PFSK-1 (cell line): ENCODE data around the gene GLRX2.

Source experiments
- FOXP2 ChIP-seq: optimal IDR thresholded peaks from 2 replicates; pipeline ENCODE3; 2011; ENCODE audit warnings: borderline replicate concordance, control low read depth, inconsistent platforms; ENCODE audit not compliant: insufficient read depth; ENCODE audit errors: extremely low read length, extremely low read depth
- POLR2AphosphoS5 ChIP-seq: IDR thresholded peaks from 2 replicates; pipeline ENCODE4 v1.6.1; 2012; ENCODE audit warnings: low read depth, mild to moderate bottlenecking, control low read depth, low read length, moderate library complexity
- REST ChIP-seq, 2 experiments: IDR thresholded peaks; 2 replicates each; pipeline versions ENCODE4 v1.6.1 to v1.8.0; 2011 to 2012; ENCODE audit warnings: low read depth in 2 of 2, low read length in 2 of 2, control low read depth in 1 of 2, inconsistent platforms in 1 of 2, mild to moderate bottlenecking in 1 of 2, moderate library complexity in 1 of 2; ENCODE audit not compliant: insufficient read depth in 1 of 2
- SIN3A ChIP-seq: IDR thresholded peaks from 2 replicates; pipeline ENCODE4 v1.6.1; 2012; ENCODE audit warnings: mild to moderate bottlenecking, low read length, moderate library complexity, borderline replicate concordance; ENCODE audit not compliant: insufficient read depth
- TAF1 ChIP-seq: IDR thresholded peaks from 2 replicates; pipeline ENCODE4 v1.6.1; 2012; ENCODE audit warnings: low read length, control low read depth, borderline replicate concordance; ENCODE audit not compliant: insufficient read depth

GLRX2 gene

DNA sequence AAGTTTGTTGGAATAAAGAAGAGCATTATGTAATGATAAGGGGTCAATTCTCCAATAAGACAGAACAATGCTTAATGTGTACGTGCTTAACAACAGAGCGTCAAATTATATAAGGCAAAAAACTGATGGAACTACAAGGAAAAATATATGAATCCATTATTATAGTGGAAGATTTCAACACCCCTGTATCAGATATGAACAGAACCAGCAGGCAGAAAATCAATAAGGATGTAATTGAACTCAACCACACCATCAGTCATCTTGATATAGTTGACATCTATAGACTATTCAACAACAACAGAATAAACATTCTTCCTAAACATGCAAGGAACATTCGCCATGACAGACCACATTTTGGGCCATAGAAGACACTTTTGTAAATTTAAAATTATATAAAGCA, 13.0 kb upstream of the GLRX2 start:
- TF ChIP-seq SIN3A (no peak), TAF1 (no peak), REST (IDR thresholded peaks at IDR 0.05; ENCODE audit: insufficient read depth in 1 of 2, low read depth in 2 of 2, low read length in 2 of 2) (no peak), FOXP2 (no peak), POLR2AphosphoS5 (no peak)

- TF ChIP-seq SIN3A = no peak
- TF ChIP-seq POLR2AphosphoS5 = no peak
- TF ChIP-seq FOXP2 = no peak
- no peak for TF ChIP-seq REST (IDR thresholded peaks at IDR 0.05; ENCODE audit: insufficient read depth in 1 of 2, low read depth in 2 of 2, low read length in 2 of 2)
- TF ChIP-seq TAF1 = no peak
These were observed 10.5 kb upstream of the GLRX2 start for GRCh38 chr1:193115629-193116227.

DNA sequence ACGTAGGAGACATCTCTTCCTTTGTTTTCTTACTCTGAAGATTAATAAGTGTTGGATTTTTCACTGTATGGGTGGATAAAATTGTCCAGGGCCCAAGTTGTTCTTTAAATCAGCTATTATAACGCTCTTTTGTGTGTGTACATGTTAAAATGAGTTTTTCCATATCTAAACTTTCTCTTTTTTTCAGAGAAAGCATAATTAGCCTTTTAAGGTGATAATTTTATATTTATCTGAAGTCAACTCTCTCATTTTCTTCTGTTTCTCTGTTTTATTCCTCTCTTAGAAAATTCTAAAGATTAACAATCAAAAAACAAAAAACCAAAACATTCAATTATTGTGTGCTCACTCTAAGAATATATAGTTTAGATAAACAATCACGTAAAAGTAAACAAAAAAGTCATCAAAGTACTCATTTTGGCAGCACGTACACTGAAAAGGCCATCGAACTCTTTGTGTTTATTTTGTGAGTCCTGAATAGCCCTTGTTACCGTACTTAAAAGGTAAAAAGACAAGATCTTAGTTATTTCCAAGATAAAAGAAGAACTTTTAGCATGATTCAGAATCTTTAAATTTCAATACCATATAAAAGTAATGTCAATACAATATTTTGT, 9.4 kb upstream of the GLRX2 start:
- TF ChIP-seq FOXP2 (no peak), REST (IDR thresholded peaks at IDR 0.05; ENCODE audit: insufficient read depth in 1 of 2, low read depth in 2 of 2, low read length in 2 of 2) (no peak), TAF1 (no peak), POLR2AphosphoS5 (no peak), SIN3A (no peak)

- TF ChIP-seq REST (IDR thresholded peaks at IDR 0.05; ENCODE audit: insufficient read depth in 1 of 2, low read depth in 2 of 2, low read length in 2 of 2) = no peak
- TF ChIP-seq POLR2AphosphoS5 = no peak
- no peak for TF ChIP-seq SIN3A
- no peak for TF ChIP-seq FOXP2
- TF ChIP-seq TAF1 = no peak
These were observed 8.7 kb upstream of the GLRX2 start for GRCh38 chr1:193113992-193114332.
